ENCODE data around the gene PNRC2.

PNRC2 gene

GRCh38 chr1:23959461-23960290 is at the start of gene PNRC2:
Gene PNRC2 (plus strand): TSS chr1:23959828. CDS start chr1:23961458, 1,630 bp downstream.
- peak; percentile 93 for DNase-seq (ENCODE audit: low read depth)

- DNase-seq (ENCODE audit: low read depth), result no peak
Measured at GRCh38 chr1:23910144-23910543, 49.5 kb upstream of the PNRC2 start.

GRCh38 chr1:23910553-23911246 is 48.9 kb upstream of the PNRC2 start:
- DNase-seq (ENCODE audit: low read depth), result no peak

DNA sequence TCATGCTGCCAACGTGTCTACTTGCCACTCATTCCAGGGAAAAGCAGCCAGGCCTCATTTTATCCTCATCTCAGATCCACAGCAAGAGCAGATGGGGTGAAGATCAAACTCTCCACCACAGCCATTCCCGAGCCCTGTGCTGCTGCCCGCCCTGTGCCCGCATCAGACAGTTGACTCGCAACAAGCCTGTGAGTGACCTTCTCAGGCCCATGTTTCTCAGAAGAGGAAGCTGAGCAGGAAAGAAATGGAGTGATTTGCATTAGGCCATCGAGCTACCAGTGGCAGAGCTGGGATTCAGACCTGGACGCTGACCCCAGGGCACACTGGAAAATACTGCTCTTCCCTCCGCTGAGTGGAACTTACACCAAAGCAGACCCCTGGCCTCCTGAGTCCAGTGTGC is 47.7 kb upstream of the PNRC2 start:
- no peak for DNase-seq (ENCODE audit: low read depth)

GRCh38 chr1:23913212-23913880 is 46.3 kb upstream of the PNRC2 start, which contains the start of gene CNR2:
Gene CNR2 (minus strand): TSS chr1:23913362. CDS start chr1:23875617, 37,745 bp downstream.
- DNase-seq (ENCODE audit: low read depth), result peak; percentile 28

GRCh38 chr1:23914921-23915320 is 44.7 kb upstream of the PNRC2 start:
- no peak for DNase-seq (ENCODE audit: low read depth)

- DNase-seq (ENCODE audit: low read depth), result no peak
Measured at GRCh38 chr1:23915466-23915865, 44.2 kb upstream of the PNRC2 start.

GRCh38 chr1:23916209-23917131 is 43.2 kb upstream of the PNRC2 start:
- peak; percentile 67 for DNase-seq (ENCODE audit: low read depth)

DNA sequence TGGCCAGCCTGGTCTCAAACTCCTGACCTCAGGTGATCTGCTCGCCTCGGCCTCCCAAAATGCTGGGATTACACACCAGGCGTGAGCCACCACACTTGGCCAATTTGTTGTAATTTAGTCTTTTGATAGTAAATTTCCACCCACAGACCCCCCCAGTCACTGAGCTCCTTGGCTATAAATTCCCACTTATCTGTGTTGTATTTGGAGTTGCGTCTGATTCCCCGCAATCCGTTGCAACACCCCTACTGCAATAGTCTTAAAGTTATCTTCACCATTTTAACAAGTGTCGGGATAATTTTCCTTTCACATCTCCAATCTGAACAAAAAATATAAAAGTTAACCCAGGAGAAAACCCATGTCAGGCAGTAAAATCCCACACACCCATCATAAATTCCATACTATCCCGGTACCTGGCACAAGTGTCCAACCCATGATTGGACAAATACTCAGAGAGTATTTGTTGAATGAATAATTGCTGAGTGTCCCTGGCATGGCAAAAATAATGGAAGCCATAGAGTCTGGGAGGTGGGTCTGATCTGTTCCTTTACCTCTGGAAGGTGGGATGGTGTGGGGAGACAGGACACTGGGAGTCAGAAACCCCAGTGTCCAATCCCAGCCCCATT is 37.2 kb upstream of the PNRC2 start:
- no peak for DNase-seq (ENCODE audit: low read depth)

- no peak for DNase-seq (ENCODE audit: low read depth)
Measured at GRCh38 chr1:23923592-23924499, 35.8 kb upstream of the PNRC2 start.

- no peak for DNase-seq (ENCODE audit: low read depth)
Measured at GRCh38 chr1:23924601-23925000, 35.0 kb upstream of the PNRC2 start.

- DNase-seq (ENCODE audit: low read depth), result no peak
Measured at GRCh38 chr1:23925279-23925678, 34.3 kb upstream of the PNRC2 start.

DNA sequence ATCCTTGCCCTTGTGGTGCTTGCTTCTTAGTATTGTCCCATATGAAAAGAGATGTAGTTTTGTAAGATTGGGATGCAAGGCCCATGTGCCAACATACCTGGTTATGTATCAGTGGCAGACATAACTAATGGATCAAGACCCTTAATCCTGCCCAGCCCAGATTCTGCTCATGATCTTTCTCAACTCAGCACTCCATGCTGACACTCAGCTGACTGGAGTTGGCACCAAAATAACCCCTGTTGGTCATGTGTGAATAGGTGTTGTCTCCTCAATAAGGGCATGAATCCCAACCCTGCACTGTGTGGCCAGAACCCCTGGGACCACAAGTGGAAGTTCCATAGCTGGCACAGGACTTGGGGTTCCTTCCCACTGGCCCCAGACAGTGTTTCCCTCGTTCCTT is 32.5 kb upstream of the PNRC2 start:
- DNase-seq (ENCODE audit: low read depth), result no peak

DNA sequence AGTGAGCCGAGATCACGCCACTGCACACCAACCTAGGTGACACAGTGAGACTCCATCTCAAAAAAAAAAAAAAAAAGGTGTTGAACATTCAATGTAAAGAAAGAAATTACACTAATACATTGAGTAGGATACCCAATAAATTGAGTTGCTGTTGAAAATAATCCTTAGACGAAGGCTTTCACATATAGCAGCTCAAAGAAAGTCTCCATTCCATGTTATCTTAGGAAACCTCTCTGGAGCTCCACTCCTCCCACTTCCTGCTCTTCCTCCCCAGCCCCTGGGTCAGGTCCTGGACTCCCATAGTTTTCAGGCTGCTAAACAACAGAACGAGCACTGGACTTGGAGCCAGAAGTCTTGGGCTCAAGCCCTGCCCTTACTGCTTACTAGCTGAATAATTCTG is 30.8 kb upstream of the PNRC2 start:
- DNase-seq (ENCODE audit: low read depth), result no peak

DNA sequence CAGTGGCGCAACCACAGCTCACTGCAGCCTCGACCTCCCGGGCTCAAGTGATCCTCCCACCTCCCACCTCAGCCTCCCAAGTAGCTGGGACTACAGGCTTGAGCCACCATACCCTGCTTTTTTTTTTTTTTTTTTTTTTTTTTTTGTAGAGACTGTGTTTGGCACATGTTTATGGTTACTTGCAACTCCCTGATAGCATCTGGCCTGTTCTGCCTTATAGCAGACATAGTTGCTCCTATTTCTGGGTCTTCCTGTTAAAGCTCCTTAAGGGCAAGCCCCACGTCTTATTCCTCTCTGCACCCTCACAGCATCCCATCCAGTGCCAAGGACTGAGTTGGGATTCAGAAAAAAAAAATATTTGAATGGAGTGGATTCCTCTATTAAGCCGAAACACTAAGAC is 29.4 kb upstream of the PNRC2 start:
- no peak for DNase-seq (ENCODE audit: low read depth)

GRCh38 chr1:23930861-23931490 is 28.7 kb upstream of the PNRC2 start:
- no peak for DNase-seq (ENCODE audit: low read depth)

DNA sequence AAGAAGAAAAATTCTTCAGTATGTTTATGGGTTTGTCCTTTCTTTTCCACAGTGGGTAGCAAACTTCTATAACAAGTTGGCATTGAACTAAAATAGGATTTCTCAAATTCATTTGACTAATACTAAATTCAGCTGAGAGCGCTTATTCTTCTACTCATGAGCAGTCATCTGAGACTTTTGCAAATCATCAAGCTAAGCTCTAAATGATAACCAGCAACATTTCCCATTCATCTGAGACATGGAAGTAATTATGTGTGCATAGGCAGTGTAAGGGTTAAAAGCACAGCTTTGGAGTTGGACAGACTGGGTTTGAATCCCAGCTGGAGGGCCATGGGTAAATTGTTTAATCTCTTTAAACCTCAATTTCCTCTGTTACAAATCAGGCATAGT is 28.1 kb upstream of the PNRC2 start:
- DNase-seq (ENCODE audit: low read depth), result no peak

DNA sequence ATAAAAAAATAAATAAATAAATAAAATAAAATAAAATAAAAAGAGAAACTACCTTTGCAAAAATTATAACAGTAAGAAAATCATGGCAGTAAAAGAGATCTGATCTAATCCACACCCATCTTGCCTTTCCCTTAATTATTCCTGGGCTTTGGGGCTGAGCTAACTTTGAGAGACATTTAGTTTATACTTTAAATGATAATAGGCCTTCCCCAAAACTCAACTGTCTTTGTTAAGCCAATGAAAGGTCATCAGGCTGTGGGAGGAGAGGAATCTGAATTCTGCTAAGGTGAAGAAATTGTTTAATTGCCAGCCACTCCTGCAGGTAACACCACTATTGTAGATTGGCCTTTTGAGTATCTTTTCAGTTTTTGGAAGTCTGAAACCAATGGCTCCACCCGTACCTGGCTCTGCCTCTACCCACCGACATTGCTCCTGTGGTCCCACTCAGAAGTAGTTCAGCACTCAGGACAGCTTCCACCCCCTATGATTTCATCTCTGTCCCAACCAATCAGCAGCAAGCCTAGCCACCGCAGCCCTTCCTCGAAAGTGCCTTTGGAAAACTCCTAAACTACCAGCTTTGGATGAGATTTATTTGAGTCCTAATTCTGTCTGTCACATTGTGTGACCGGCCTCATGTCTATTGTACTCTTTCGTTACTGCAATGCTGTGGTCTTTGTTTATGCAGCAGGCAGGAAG is 23.0 kb upstream of the PNRC2 start:
- no peak for DNase-seq (ENCODE audit: low read depth)

DNA sequence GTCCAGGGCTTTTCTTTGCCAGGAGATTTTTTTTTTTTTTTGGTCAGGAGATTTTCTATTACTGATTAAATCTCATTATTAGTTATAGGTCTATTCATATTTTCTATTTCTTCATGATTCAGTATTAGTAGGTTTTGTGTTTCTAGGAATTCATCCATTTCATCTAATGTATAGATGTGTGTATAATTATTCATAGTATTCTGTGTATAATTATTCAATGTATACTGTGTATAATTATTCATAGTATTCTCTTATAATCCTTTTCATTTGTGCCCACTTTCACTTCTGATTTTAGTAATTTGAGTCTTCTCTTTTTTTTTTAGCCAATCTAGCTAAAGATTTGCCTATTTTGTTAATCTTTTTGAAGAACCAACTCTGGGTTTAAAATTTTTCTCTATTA is 12.3 kb upstream of the PNRC2 start:
- no peak for DNase-seq (ENCODE audit: low read depth)
